Measurements from ENCODE around the gene MPP2.

Gene MPP2

DNA sequence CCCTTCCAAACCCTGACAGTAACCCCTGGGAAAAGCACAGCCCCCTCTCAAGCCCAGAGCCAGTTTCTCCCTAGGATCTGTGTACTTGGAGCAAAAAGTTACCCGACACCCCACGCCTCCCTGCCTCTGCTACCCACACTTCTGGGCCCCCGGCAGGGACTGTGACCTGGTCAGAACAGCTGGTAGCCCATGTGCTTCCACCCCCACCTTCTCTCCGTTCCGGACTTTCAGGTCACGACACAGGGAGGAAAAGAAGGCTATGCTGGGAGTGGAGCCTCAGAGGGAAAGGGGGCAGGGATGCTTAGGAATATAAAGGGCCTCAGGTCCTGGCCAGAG lies 28.6 kb upstream of the MPP2 start:
- H3K79me2 ChIP-seq (ENCODE audit: insufficient read depth, low read length): no peaks in the 10 kb centered on the region
- H3K4me2 ChIP-seq (ENCODE audit: low read depth, low read length, poor library complexity, severe bottlenecking): no peak overlapping the region
- TF ChIP-seq, protein P1, sequence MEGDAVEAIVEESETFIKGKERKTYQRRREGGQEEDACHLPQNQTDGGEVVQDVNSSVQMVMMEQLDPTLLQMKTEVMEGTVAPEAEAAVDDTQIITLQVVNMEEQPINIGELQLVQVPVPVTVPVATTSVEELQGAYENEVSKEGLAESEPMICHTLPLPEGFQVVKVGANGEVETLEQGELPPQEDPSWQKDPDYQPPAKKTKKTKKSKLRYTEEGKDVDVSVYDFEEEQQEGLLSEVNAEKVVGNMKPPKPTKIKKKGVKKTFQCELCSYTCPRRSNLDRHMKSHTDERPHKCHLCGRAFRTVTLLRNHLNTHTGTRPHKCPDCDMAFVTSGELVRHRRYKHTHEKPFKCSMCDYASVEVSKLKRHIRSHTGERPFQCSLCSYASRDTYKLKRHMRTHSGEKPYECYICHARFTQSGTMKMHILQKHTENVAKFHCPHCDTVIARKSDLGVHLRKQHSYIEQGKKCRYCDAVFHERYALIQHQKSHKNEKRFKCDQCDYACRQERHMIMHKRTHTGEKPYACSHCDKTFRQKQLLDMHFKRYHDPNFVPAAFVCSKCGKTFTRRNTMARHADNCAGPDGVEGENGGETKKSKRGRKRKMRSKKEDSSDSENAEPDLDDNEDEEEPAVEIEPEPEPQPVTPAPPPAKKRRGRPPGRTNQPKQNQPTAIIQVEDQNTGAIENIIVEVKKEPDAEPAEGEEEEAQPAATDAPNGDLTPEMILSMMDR (conservative IDR thresholded peaks at IDR 0.05; ENCODE audit: low read length): no peak
- no peak for TF ChIP-seq EZH2phosphoT487 (IDR thresholded peaks at IDR 0.05; ENCODE audit: borderline replicate concordance)
- no peaks in the 10 kb centered on the region for H3K9me3 ChIP-seq (ENCODE audit: insufficient read depth, low read depth, low read length)
- H3K9me2 ChIP-seq (replicated peaks; ENCODE audit: low read depth, low read length): no peaks in the 10 kb centered on the region
- no peak overlapping the region for H3K9ac ChIP-seq (ENCODE audit: low read depth, low read length, poor library complexity, severe bottlenecking)
- no peak overlapping the region for H3K4me3 ChIP-seq (ENCODE audit: low read length, poor library complexity, severe bottlenecking)
- no peaks in the 10 kb centered on the region for H3F3A ChIP-seq (ENCODE audit: low read depth)
- H3K36me3 ChIP-seq (ENCODE audit: insufficient read depth, low read length): no peaks in the 10 kb centered on the region
- H3K4me1 ChIP-seq (ENCODE audit: insufficient read depth, low read length, poor library complexity, severe bottlenecking): no peaks in the 10 kb centered on the region
- H4K20me1 ChIP-seq (ENCODE audit: insufficient read depth, low read length, poor library complexity, severe bottlenecking): no peaks in the 10 kb centered on the region
- no peak overlapping the region for H2AFZ ChIP-seq (ENCODE audit: low read length)
- no peaks in the 10 kb centered on the region for H3K27me3 ChIP-seq (ENCODE audit: insufficient read depth, low read length, poor library complexity, severe bottlenecking)

DNA sequence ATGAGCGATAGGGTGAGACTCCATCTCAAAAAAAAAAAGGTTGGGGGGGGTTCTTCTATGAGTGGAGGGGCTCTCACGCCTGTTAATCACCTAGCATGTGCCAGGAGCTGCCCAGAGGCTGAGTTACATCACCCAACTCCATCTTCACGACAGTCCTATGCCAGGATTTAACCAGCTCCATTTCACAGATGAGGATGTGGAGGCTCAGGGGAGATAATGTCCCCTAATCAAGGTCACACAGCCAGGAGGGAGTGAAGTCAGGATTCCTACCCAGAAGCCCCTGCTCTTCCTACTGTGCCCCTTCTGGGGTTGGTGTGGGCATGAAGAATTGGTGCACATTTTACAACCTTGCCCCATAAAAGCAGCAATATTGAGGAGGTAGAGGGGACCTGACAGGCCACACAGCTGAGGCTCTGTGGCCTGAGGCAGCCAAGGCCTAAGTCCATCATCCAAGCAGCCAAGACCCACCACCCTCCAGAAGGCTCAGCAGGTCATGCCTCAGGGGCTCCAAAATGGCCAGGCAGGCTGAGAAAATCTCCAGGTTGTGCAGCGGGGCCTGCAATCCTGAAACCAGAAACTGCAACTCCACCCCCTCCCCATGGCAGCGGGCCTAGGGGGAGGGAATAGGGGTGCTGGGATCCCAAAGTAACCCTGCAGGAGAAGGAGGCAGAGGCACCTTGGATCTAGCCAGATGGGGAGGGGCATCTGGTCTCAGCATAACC lies 28.0 kb upstream of the MPP2 start:
- H3K4me2 ChIP-seq (ENCODE audit: low read depth, low read length, poor library complexity, severe bottlenecking): no peak overlapping the region
- no peaks in the 10 kb centered on the region for H3K4me1 ChIP-seq (ENCODE audit: insufficient read depth, low read length, poor library complexity, severe bottlenecking)
- no peak overlapping the region for H3K4me3 ChIP-seq (ENCODE audit: low read length, poor library complexity, severe bottlenecking)
- no peaks in the 10 kb centered on the region for H3K9me2 ChIP-seq (replicated peaks; ENCODE audit: low read depth, low read length)
- H4K20me1 ChIP-seq (ENCODE audit: insufficient read depth, low read length, poor library complexity, severe bottlenecking): no peaks in the 10 kb centered on the region
- no peaks in the 10 kb centered on the region for H3K79me2 ChIP-seq (ENCODE audit: insufficient read depth, low read length)
- TF ChIP-seq, protein P1 (conservative IDR thresholded peaks at IDR 0.05; ENCODE audit: low read length): no peak
- TF ChIP-seq EZH2phosphoT487 (IDR thresholded peaks at IDR 0.05; ENCODE audit: borderline replicate concordance): no peak
- H3F3A ChIP-seq (ENCODE audit: low read depth): no peaks in the 10 kb centered on the region
- H3K27me3 ChIP-seq (ENCODE audit: insufficient read depth, low read length, poor library complexity, severe bottlenecking): no peaks in the 10 kb centered on the region
- H3K36me3 ChIP-seq (ENCODE audit: insufficient read depth, low read length): no peaks in the 10 kb centered on the region
- H3K9ac ChIP-seq (ENCODE audit: low read depth, low read length, poor library complexity, severe bottlenecking): no peak overlapping the region
- no peak overlapping the region; the same call in 1 of the 2 replicates for H2AFZ ChIP-seq (ENCODE audit: low read length)
- H3K9me3 ChIP-seq (ENCODE audit: insufficient read depth, low read depth, low read length): no peaks in the 10 kb centered on the region

DNA sequence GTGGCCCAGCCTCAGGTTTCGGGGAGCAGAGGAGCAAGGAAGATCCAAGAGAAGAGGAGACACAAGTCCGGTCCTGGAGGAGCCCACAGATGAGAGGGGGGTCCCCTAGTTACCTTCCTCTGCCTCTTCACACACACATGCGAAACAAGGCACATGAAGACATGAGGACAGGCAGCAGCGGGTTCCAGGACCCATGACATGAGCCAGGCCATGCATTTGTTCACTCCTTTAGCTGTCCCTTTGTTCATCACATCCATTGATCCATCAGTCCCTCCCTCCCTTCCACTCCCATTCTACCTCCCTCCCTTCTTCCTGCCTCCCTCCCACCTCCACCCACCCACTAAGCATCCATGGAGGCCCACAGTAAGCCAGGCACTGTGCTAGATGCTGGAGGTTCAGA lies 25.6 kb upstream of the MPP2 start:
- peaks cover 10% of the 10 kb centered on the region for H3K4me1 ChIP-seq (ENCODE audit: insufficient read depth, low read length, poor library complexity, severe bottlenecking)

More for the DNA sequence above, 25.6 kb upstream of the MPP2 start:
- Histone ChIP-seq H4K20me1 (ENCODE audit: insufficient read depth, low read length, poor library complexity, severe bottlenecking) (no peaks in the 10 kb centered on the region), H3K79me2 (ENCODE audit: insufficient read depth, low read length) (no peaks in the 10 kb centered on the region), H3K9ac (ENCODE audit: low read depth, low read length, poor library complexity, severe bottlenecking) (no peak overlapping the region), H3K4me3 (ENCODE audit: low read length, poor library complexity, severe bottlenecking) (no peak overlapping the region), H3K9me3 (ENCODE audit: insufficient read depth, low read depth, low read length) (no peaks in the 10 kb centered on the region), H3K27me3 (ENCODE audit: insufficient read depth, low read length, poor library complexity, severe bottlenecking) (no peaks in the 10 kb centered on the region), H3K36me3 (ENCODE audit: insufficient read depth, low read length) (no peaks in the 10 kb centered on the region), H2AFZ (ENCODE audit: low read length) (no peak overlapping the region), H3K9me2 (replicated peaks; ENCODE audit: low read depth, low read length) (no peaks in the 10 kb centered on the region), H3K4me2 (ENCODE audit: low read depth, low read length, poor library complexity, severe bottlenecking) (no peak overlapping the region), H3F3A (ENCODE audit: low read depth) (no peaks in the 10 kb centered on the region)
- no peak for TF ChIP-seq EZH2phosphoT487 (IDR thresholded peaks at IDR 0.05; ENCODE audit: borderline replicate concordance)
- TF ChIP-seq, protein P1 (conservative IDR thresholded peaks at IDR 0.05; ENCODE audit: low read length): no peak

Data from Loucy (cell line).